ENCODE measurements around the gene OR52R1.

DNA sequence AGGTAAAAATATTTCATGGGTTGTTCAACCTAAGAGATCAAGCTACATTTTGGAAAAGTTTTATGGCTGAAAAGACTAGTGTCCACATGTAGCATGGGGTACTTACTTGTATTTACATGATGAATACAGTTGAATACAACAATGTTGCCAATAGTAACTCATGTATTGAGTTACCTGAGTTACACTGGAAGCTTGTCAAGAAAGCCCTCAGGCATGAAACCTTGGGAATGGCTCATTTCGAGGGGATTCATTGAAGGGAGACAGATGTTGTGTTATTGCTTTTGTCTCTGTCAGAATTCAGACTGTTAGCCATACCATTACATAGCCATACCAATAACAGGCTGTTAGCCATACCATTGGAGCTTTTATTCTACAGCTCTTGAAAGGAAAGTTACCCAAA is 26.2 kb upstream of the OR52R1 start:
- TF ChIP-seq, protein P1, sequence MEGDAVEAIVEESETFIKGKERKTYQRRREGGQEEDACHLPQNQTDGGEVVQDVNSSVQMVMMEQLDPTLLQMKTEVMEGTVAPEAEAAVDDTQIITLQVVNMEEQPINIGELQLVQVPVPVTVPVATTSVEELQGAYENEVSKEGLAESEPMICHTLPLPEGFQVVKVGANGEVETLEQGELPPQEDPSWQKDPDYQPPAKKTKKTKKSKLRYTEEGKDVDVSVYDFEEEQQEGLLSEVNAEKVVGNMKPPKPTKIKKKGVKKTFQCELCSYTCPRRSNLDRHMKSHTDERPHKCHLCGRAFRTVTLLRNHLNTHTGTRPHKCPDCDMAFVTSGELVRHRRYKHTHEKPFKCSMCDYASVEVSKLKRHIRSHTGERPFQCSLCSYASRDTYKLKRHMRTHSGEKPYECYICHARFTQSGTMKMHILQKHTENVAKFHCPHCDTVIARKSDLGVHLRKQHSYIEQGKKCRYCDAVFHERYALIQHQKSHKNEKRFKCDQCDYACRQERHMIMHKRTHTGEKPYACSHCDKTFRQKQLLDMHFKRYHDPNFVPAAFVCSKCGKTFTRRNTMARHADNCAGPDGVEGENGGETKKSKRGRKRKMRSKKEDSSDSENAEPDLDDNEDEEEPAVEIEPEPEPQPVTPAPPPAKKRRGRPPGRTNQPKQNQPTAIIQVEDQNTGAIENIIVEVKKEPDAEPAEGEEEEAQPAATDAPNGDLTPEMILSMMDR (conservative IDR thresholded peaks at IDR 0.05; ENCODE audit: low read depth, low read length) = no peak
- TF ChIP-seq EZH2phosphoT487 (IDR thresholded peaks at IDR 0.05; ENCODE audit: borderline replicate concordance, low read length) = no peak

Data from PC-3 (cell line).